ENCODE data around the gene UBAC2.
A peak's percentile ranks its signal among the peaks of the same experiment; 100 is the strongest.
"Not testable (repeated sequence)": the region's sequence is repeated elsewhere in the genome, so short reads cannot be mapped to it uniquely, and the experiment has no call there.

UBAC2 gene

GRCh38 chr13:99385940-99386339 lies 185.3 kb downstream of the UBAC2 start:
- no peak for TF ChIP-seq POLR2A (IDR thresholded peaks at IDR 0.05; ENCODE audit: low read depth, low read length)
- TF ChIP-seq PAX5 (IDR thresholded peaks at IDR 0.05; ENCODE audit: insufficient read depth, low read length, severe bottlenecking): no peak
- no peak for TF ChIP-seq TAF1 (IDR thresholded peaks at IDR 0.05; ENCODE audit: low read depth, low read length)
- no peak for TF ChIP-seq POU2F2 (IDR thresholded peaks at IDR 0.05; ENCODE audit: low read depth, low read length)
- no peak for TF ChIP-seq POLR2AphosphoS5 (IDR thresholded peaks at IDR 0.05; ENCODE audit: low read depth, low read length)
- TF ChIP-seq SPI1 (IDR thresholded peaks at IDR 0.05; ENCODE audit: low read depth, low read length): no peak
- FAIRE-seq (peak; percentile 9), DNase-seq (ENCODE audit: insufficient read length, low spot score) (no peak)

- no peak for DNase-seq (ENCODE audit: insufficient read length, low spot score)
- TF ChIP-seq TAF1 (IDR thresholded peaks at IDR 0.05; ENCODE audit: low read depth, low read length): no peak
- no peak for TF ChIP-seq POU2F2 (IDR thresholded peaks at IDR 0.05; ENCODE audit: low read depth, low read length)
- no peak for TF ChIP-seq PAX5 (IDR thresholded peaks at IDR 0.05; ENCODE audit: insufficient read depth, low read length, severe bottlenecking)
- TF ChIP-seq POLR2A (IDR thresholded peaks at IDR 0.05; ENCODE audit: low read depth, low read length): no peak
- no peak for TF ChIP-seq POLR2AphosphoS5 (IDR thresholded peaks at IDR 0.05; ENCODE audit: low read depth, low read length)
- FAIRE-seq: no peak
These were observed 185.8 kb downstream of the UBAC2 start for GRCh38 chr13:99386495-99386894.

GRCh38 chr13:99386911-99387788 lies 186.5 kb downstream of the UBAC2 start:
- DNase-seq (ENCODE audit: insufficient read length, low spot score): peak; percentile 71
- FAIRE-seq: peak; percentile 70
- no peak for TF ChIP-seq TAF1 (IDR thresholded peaks at IDR 0.05; ENCODE audit: low read depth, low read length)
- TF ChIP-seq POLR2AphosphoS5 (IDR thresholded peaks at IDR 0.05; ENCODE audit: low read depth, low read length): no peak
- TF ChIP-seq SPI1 (IDR thresholded peaks at IDR 0.05; ENCODE audit: low read depth, low read length): 0 out of 2 replicates have a peak, but pooled peaks have one; percentile 7
- TF ChIP-seq POU2F2 (IDR thresholded peaks at IDR 0.05; ENCODE audit: low read depth, low read length): peak; percentile 43; the same call in 1 of the 2 replicates
- no peak for TF ChIP-seq POLR2A (IDR thresholded peaks at IDR 0.05; ENCODE audit: low read depth, low read length)
- TF ChIP-seq PAX5 (IDR thresholded peaks at IDR 0.05; ENCODE audit: insufficient read depth, low read length, severe bottlenecking): no peak

- no peak for TF ChIP-seq POLR2AphosphoS5 (IDR thresholded peaks at IDR 0.05; ENCODE audit: low read depth, low read length)
- TF ChIP-seq SPI1 (IDR thresholded peaks at IDR 0.05; ENCODE audit: low read depth, low read length): no peak
- TF ChIP-seq POU2F2 (IDR thresholded peaks at IDR 0.05; ENCODE audit: low read depth, low read length): no peak
- no peak for TF ChIP-seq TAF1 (IDR thresholded peaks at IDR 0.05; ENCODE audit: low read depth, low read length)
- no peak for TF ChIP-seq PAX5 (IDR thresholded peaks at IDR 0.05; ENCODE audit: insufficient read depth, low read length, severe bottlenecking)
- DNase-seq (ENCODE audit: insufficient read length, low spot score): no peak
These were observed 187.8 kb downstream of the UBAC2 start for GRCh38 chr13:99388334-99388923.

GRCh38 chr13:99389094-99389493 lies 188.4 kb downstream of the UBAC2 start:
- DNase-seq (ENCODE audit: insufficient read length, low spot score); FAIRE-seq: not testable (repeated sequence)

More at GRCh38 chr13:99388334-99388923, 187.8 kb downstream of the UBAC2 start:
- FAIRE-seq: no peak

GRCh38 chr13:99389520-99390304 lies 189.1 kb downstream of the UBAC2 start:
- FAIRE-seq (no peak), DNase-seq (ENCODE audit: insufficient read length, low spot score) (no peak)
- no peak for TF ChIP-seq TAF1 (IDR thresholded peaks at IDR 0.05; ENCODE audit: low read depth, low read length)
- no peak for TF ChIP-seq POLR2A (IDR thresholded peaks at IDR 0.05; ENCODE audit: low read depth, low read length)
- TF ChIP-seq POLR2AphosphoS5 (IDR thresholded peaks at IDR 0.05; ENCODE audit: low read depth, low read length): no peak
- no peak for TF ChIP-seq POU2F2 (IDR thresholded peaks at IDR 0.05; ENCODE audit: low read depth, low read length)
- no peak for TF ChIP-seq SPI1 (IDR thresholded peaks at IDR 0.05; ENCODE audit: low read depth, low read length)
- no peak for TF ChIP-seq PAX5 (IDR thresholded peaks at IDR 0.05; ENCODE audit: insufficient read depth, low read length, severe bottlenecking)

- DNase-seq (ENCODE audit: insufficient read length, low spot score) (no peak), FAIRE-seq (no peak)
- TF ChIP-seq PAX5 (IDR thresholded peaks at IDR 0.05; ENCODE audit: insufficient read depth, low read length, severe bottlenecking): no peak
- no peak for TF ChIP-seq POU2F2 (IDR thresholded peaks at IDR 0.05; ENCODE audit: low read depth, low read length)
- no peak for TF ChIP-seq POLR2AphosphoS5 (IDR thresholded peaks at IDR 0.05; ENCODE audit: low read depth, low read length)
- no peak for TF ChIP-seq POLR2A (IDR thresholded peaks at IDR 0.05; ENCODE audit: low read depth, low read length)
- no peak for TF ChIP-seq TAF1 (IDR thresholded peaks at IDR 0.05; ENCODE audit: low read depth, low read length)
- TF ChIP-seq SPI1 (IDR thresholded peaks at IDR 0.05; ENCODE audit: low read depth, low read length): no peak
These were observed 189.9 kb downstream of the UBAC2 start for GRCh38 chr13:99390601-99391000.

- FAIRE-seq (no peak), DNase-seq (ENCODE audit: insufficient read length, low spot score) (no peak)
- TF ChIP-seq POLR2AphosphoS5 (IDR thresholded peaks at IDR 0.05; ENCODE audit: low read depth, low read length): no peak
- TF ChIP-seq SPI1 (IDR thresholded peaks at IDR 0.05; ENCODE audit: low read depth, low read length): no peak
- no peak for TF ChIP-seq POLR2A (IDR thresholded peaks at IDR 0.05; ENCODE audit: low read depth, low read length)
- TF ChIP-seq TAF1 (IDR thresholded peaks at IDR 0.05; ENCODE audit: low read depth, low read length): no peak
- no peak for TF ChIP-seq POU2F2 (IDR thresholded peaks at IDR 0.05; ENCODE audit: low read depth, low read length)
- no peak for TF ChIP-seq PAX5 (IDR thresholded peaks at IDR 0.05; ENCODE audit: insufficient read depth, low read length, severe bottlenecking)
These were observed 191.3 kb downstream of the UBAC2 start for GRCh38 chr13:99391781-99392469.
